ENCODE results near the gene CLEC20A.

GRCh38 chr1:178544531-178544930 lies 47.8 kb upstream of the CLEC20A start:
- TF ChIP-seq EP300 (IDR thresholded peaks at IDR 0.05; ENCODE audit: borderline replicate concordance) (no peak), TAF1 (IDR thresholded peaks at IDR 0.05; ENCODE audit: low read depth) (no peak), EGR1 (IDR thresholded peaks at IDR 0.05) (no peak), CREB1 (IDR thresholded peaks at IDR 0.05; ENCODE audit: low read depth) (no peak), YY1 (IDR thresholded peaks at IDR 0.05; ENCODE audit: low read depth) (no peak), ZBTB7A (IDR thresholded peaks at IDR 0.05; ENCODE audit: low read depth) (no peak), RAD21 (IDR thresholded peaks at IDR 0.05; ENCODE audit: low read depth) (no peak), NFIC (IDR thresholded peaks at IDR 0.05) (no peak)
- TF ChIP-seq, protein P1, sequence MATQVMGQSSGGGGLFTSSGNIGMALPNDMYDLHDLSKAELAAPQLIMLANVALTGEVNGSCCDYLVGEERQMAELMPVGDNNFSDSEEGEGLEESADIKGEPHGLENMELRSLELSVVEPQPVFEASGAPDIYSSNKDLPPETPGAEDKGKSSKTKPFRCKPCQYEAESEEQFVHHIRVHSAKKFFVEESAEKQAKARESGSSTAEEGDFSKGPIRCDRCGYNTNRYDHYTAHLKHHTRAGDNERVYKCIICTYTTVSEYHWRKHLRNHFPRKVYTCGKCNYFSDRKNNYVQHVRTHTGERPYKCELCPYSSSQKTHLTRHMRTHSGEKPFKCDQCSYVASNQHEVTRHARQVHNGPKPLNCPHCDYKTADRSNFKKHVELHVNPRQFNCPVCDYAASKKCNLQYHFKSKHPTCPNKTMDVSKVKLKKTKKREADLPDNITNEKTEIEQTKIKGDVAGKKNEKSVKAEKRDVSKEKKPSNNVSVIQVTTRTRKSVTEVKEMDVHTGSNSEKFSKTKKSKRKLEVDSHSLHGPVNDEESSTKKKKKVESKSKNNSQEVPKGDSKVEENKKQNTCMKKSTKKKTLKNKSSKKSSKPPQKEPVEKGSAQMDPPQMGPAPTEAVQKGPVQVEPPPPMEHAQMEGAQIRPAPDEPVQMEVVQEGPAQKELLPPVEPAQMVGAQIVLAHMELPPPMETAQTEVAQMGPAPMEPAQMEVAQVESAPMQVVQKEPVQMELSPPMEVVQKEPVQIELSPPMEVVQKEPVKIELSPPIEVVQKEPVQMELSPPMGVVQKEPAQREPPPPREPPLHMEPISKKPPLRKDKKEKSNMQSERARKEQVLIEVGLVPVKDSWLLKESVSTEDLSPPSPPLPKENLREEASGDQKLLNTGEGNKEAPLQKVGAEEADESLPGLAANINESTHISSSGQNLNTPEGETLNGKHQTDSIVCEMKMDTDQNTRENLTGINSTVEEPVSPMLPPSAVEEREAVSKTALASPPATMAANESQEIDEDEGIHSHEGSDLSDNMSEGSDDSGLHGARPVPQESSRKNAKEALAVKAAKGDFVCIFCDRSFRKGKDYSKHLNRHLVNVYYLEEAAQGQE (IDR thresholded peaks at IDR 0.05; ENCODE audit: low read depth) = no peak
